ENCODE data around the gene AKT1. TPM values are rescaled to one million over a fixed set of nuclear protein-coding genes. Genes with fewer than 3 reads are reported as not detected.

AKT1 gene
- total and polyA plus RNA-seq, 2 of the 4 experiments (the other 2 are of a cell fraction), result 193 to 221 TPM

- Histone ChIP-seq H2AFZ (replicated peaks; ENCODE audit: low read length, poor library complexity) (peak overlapping the region; percentile 67), H2AK5ac (ENCODE audit: low read depth, low read length) (no peak overlapping the region), H2BK20ac (ENCODE audit: low read depth, low read length) (no peak overlapping the region), H4K91ac (ENCODE audit: insufficient read depth, low read depth, low read length) (no peak overlapping the region), H3K4ac (ENCODE audit: low read depth, low read length) (no peak overlapping the region), H3K18ac (ENCODE audit: low read depth, low read length) (no peak overlapping the region), H3K4me1 (ENCODE audit: control insufficient read depth, insufficient read depth, low read length) (no peaks in the 10 kb centered on the region; the same call in 1 of the 2 replicates), H3K36me3 (ENCODE audit: control insufficient read depth, insufficient read depth, low read length) (no peaks in the 10 kb centered on the region), H3K56ac (ENCODE audit: extremely low read depth, insufficient read depth, low read length) (no peak overlapping the region), H3K9ac (ENCODE audit: low read depth, low read length) (no peak overlapping the region), H4K5ac (ENCODE audit: low read depth, low read length) (no peak overlapping the region), H3K23ac (ENCODE audit: low read depth, low read length) (no peak overlapping the region), H3K27ac (ENCODE audit: insufficient read depth, low read length) (no peak overlapping the region), H2BK120ac (ENCODE audit: low read depth, low read length) (no peak overlapping the region), H3K4me3 (ENCODE audit: insufficient read depth, low read depth, low read length) (no peak overlapping the region), H3K79me1 (ENCODE audit: low read depth in 1 of 2, low read length in 2 of 2) (no peaks in the 10 kb centered on the region), H3K9me1 (ENCODE audit: insufficient read depth, low read length) (no peaks in the 10 kb centered on the region), H2AK9ac (replicated peaks; ENCODE audit: low read depth, low read length, poor library complexity) (no peak overlapping the region), H3K4me2 (ENCODE audit: low read depth, low read length) (peak overlapping the region; percentile 53; the same call in 1 of the 2 replicates), H3K14ac (replicated peaks; ENCODE audit: low read depth, low read length) (no peak overlapping the region), H4K20me1 (ENCODE audit: insufficient read depth, low read length) (no peaks in the 10 kb centered on the region; the same call in 1 of the 2 replicates), H4K8ac (ENCODE audit: low read depth in 2 of 2, low read length in 2 of 2) (no peak overlapping the region), H3K27me3 (ENCODE audit: control insufficient read depth, insufficient read depth, low read length) (peaks cover 58% of the 10 kb centered on the region), H3K9me3 (ENCODE audit: control insufficient read depth, insufficient read depth, low read length) (peaks cover 5% of the 10 kb centered on the region), H2BK15ac (ENCODE audit: low read depth, low read length) (no peak overlapping the region), H2BK5ac (ENCODE audit: low read depth, low read length, poor library complexity, severe bottlenecking) (no peak overlapping the region)
- ChIA-PET POLR2A (ENCODE audit: unreplicated experiment) (no interaction called here), CTCF (no interaction called here)
- 2% methylated on average over 9 of the region's 69 CpGs; no CpG with 5 or more reads in 1 of the 2 experiments for WGBS, 2 experiments (ENCODE audit: extremely low coverage in 2 of 2, insufficient read length in 1 of 2)
- peak; percentile 66 for ATAC-seq (ENCODE audit: low read depth)
- in situ Hi-C loops (cut with MboI; ENCODE audit: low sequenced_read_pairs) (no loop called here), intact Hi-C loops (cut with micrococcal nuclease) (no loop called here), dilution Hi-C loops (cut with HindIII; ENCODE audit: low sequenced_read_pairs, unreplicated experiment) (no loop called here)
- no peak for DNase-seq
- BruUV-seq (replicated peaks), result no TSS peak
- TF ChIP-seq BHLHE40 (IDR thresholded peaks at IDR 0.05; ENCODE audit: low read depth, low read length), result no peak
- TF ChIP-seq CTCF (conservative IDR thresholded peaks at IDR 0.05; ENCODE audit: low read depth, low read length), result no peak
- no peak for TF ChIP-seq USF2 (IDR thresholded peaks at IDR 0.05; ENCODE audit: low read depth, low read length)
- TF ChIP-seq FOS (IDR thresholded peaks at IDR 0.05; ENCODE audit: low read depth, low read length), result no peak
- no peak for TF ChIP-seq ELK1 (IDR thresholded peaks at IDR 0.05; ENCODE audit: borderline replicate concordance, low read depth, low read length)
- TF ChIP-seq CHD1 (IDR thresholded peaks at IDR 0.05; ENCODE audit: low read depth, low read length), result no peak
- no peak for TF ChIP-seq RAD21 (IDR thresholded peaks at IDR 0.05; ENCODE audit: low read length)
- no peak for TF ChIP-seq MAZ (IDR thresholded peaks at IDR 0.05; ENCODE audit: borderline replicate concordance, low read depth, low read length)
- no peak for TF ChIP-seq MXI1 (IDR thresholded peaks at IDR 0.05; ENCODE audit: borderline replicate concordance, low read depth, low read length)
- TF ChIP-seq POLR2A (IDR thresholded peaks at IDR 0.05; ENCODE audit: low read depth, low read length), result no peak
- TF ChIP-seq NFE2L2 (IDR thresholded peaks at IDR 0.05; ENCODE audit: low read depth, low read length), result no peak
- TF ChIP-seq SMC3 (IDR thresholded peaks at IDR 0.05; ENCODE audit: low read depth, low read length), result no peak
- TF ChIP-seq RCOR1 (IDR thresholded peaks at IDR 0.05; ENCODE audit: insufficient replicate concordance, low read length), result no peak
- no peak for TF ChIP-seq MAFK (IDR thresholded peaks at IDR 0.05; ENCODE audit: low read depth, low read length)
- TF ChIP-seq RFX5 (IDR thresholded peaks at IDR 0.05; ENCODE audit: low read depth, low read length), result no peak
Observed at GRCh38 chr14:104843442-104844305, 48.1 kb upstream of the AKT1 start.
